Keratinocyte (primary cell): Measurements from ENCODE around the gene NLRP6. TPM values are rescaled to one million over a fixed set of nuclear protein-coding genes. Genes with fewer than 3 reads are reported as not detected.

Experiments used
- DNase-seq: peaks from one replicate; pipeline ENCODE4 v3.0.0-alpha.2; 2011; ENCODE audit warnings: low read depth, missing footprints, low spot score
- FAIRE-seq: peaks from 2 replicates; lab custom pipeline; 2011; peaks lifted over from hg19 to GRCh38; lab: Jason Lieb, UNC
- H2AFZ ChIP-seq: 2 replicates; pipeline ENCODE4 v1.6.0; 2012; ENCODE audit warnings: low read length, control low read depth, inconsistent platforms; ENCODE audit not compliant: control insufficient read depth
- H3K27ac ChIP-seq: 2 replicates; pipeline ENCODE4 v1.5.1; 2011; ENCODE audit warnings: low read length; ENCODE audit not compliant: control insufficient read depth, insufficient read depth
- H3K27me3 ChIP-seq: 3 replicates; pipeline ENCODE4 v1.6.0; 2011; ENCODE audit warnings: low read length; ENCODE audit not compliant: control insufficient read depth, insufficient read depth; ENCODE audit errors: extremely low read depth
- H3K36me3 ChIP-seq, 2 experiments: 2 replicates in 1 of 2; 3 replicates in 1 of 2; pipeline ENCODE4 v1.5.1; 2011; ENCODE audit warnings: low read length in 2 of 2, mild to moderate bottlenecking in 1 of 2; ENCODE audit not compliant: control insufficient read depth in 2 of 2, insufficient read depth in 2 of 2; ENCODE audit errors: extremely low read depth in 1 of 2
- H3K4me1 ChIP-seq: 3 replicates; pipeline ENCODE4 v1.5.1; 2011; ENCODE audit warnings: low read length; ENCODE audit not compliant: control insufficient read depth, insufficient read depth; ENCODE audit errors: extremely low read depth
- H3K4me2 ChIP-seq: 3 replicates; pipeline ENCODE4 v1.6.0; 2011; ENCODE audit warnings: low read depth, low read length; ENCODE audit not compliant: control insufficient read depth, insufficient read depth; ENCODE audit errors: extremely low read depth
- H3K4me3 ChIP-seq, 3 experiments: fragments of 200-600 bp in 1 of 3; sonication (generic) in 1 of 3; 2 replicates in 2 of 3; 3 replicates in 1 of 3; pipeline ENCODE4 v1.5.1; 2011 to 2016; ENCODE audit warnings: low read length in 3 of 3, mild to moderate bottlenecking in 3 of 3, control low read depth in 2 of 3, inconsistent platforms in 1 of 3, low read depth in 1 of 3, mixed read lengths in 1 of 3, mixed run types in 1 of 3, moderate library complexity in 1 of 3; ENCODE audit not compliant: control insufficient read depth in 2 of 3, insufficient read depth in 2 of 3; ENCODE audit errors: extremely low read depth in 1 of 3
- H3K79me2 ChIP-seq: 2 replicates; pipeline ENCODE4 v1.6.0; 2012; ENCODE audit warnings: low read length; ENCODE audit not compliant: control insufficient read depth, insufficient read depth
- H3K9ac ChIP-seq: 3 replicates; pipeline ENCODE4 v1.6.0; 2011; ENCODE audit warnings: low read length; ENCODE audit not compliant: control insufficient read depth, insufficient read depth; ENCODE audit errors: extremely low read depth
- H3K9me1 ChIP-seq: 3 replicates; pipeline ENCODE4 v1.6.0; 2011; ENCODE audit warnings: low read length; ENCODE audit not compliant: control insufficient read depth, insufficient read depth; ENCODE audit errors: extremely low read depth
- H3K9me3 ChIP-seq: 2 replicates; pipeline ENCODE4 v1.5.1; 2012; ENCODE audit warnings: low read depth, low read length; ENCODE audit not compliant: control insufficient read depth
- H4K20me1 ChIP-seq: 3 replicates; pipeline ENCODE4 v1.6.0; 2011; ENCODE audit warnings: low read length; ENCODE audit not compliant: control insufficient read depth, insufficient read depth; ENCODE audit errors: extremely low read depth
- CTCF ChIP-seq, 3 experiments: IDR thresholded peaks in 1 of 3; conservative IDR thresholded peaks in 1 of 3; optimal IDR thresholded peaks in 1 of 3; 2 replicates in 2 of 3; 3 replicates in 1 of 3; pipeline versions ENCODE3 to v1.5.1; 2011; ENCODE audit warnings: low read length in 3 of 3, mild to moderate bottlenecking in 3 of 3, moderate library complexity in 2 of 3, control low read depth in 1 of 3, inconsistent platforms in 1 of 3; ENCODE audit not compliant: insufficient read depth in 2 of 3; ENCODE audit errors: extremely low read depth in 1 of 3
- EZH2 ChIP-seq: IDR thresholded peaks from one replicate; pipeline ENCODE4 v1.6.1; 2012; ENCODE audit warnings: inconsistent platforms, mild to moderate bottlenecking, low read length, moderate library complexity
- dilution Hi-C: fragments of 300-500 bp; cut with MboI; formaldehyde crosslinking; loops from one replicate; pipeline ENCODE4 v1.7.0; 2020; ENCODE audit warnings: low sequenced_read_pairs; ENCODE audit not compliant: extremely low pct_ligation_motif_present
- polyA plus RNA-seq, 5 experiments: library from polyadenylated mRNA; depleted of rRNA in 3 of 5; stranded (reverse) in 3 of 5; stranded (forward) in 1 of 5; unstranded in 1 of 5; fragments of >200 nt; gene quantifications; 1 replicate in 1 of 5; 2 replicates in 3 of 5; 3 replicates in 1 of 5; pipeline versions ENCODE4 v1.2.1 to v1.2.3, GENCODE V29; 2011 to 2012; ENCODE audit warnings: missing spikeins in 2 of 5, low read depth in 1 of 5, low replicate concordance in 1 of 5

NLRP6 gene
- polyA plus RNA-seq, 1 donor (not counting 4 experiments of a cell fraction or from before 2014, with no cell fraction given), result not detected

DNA sequence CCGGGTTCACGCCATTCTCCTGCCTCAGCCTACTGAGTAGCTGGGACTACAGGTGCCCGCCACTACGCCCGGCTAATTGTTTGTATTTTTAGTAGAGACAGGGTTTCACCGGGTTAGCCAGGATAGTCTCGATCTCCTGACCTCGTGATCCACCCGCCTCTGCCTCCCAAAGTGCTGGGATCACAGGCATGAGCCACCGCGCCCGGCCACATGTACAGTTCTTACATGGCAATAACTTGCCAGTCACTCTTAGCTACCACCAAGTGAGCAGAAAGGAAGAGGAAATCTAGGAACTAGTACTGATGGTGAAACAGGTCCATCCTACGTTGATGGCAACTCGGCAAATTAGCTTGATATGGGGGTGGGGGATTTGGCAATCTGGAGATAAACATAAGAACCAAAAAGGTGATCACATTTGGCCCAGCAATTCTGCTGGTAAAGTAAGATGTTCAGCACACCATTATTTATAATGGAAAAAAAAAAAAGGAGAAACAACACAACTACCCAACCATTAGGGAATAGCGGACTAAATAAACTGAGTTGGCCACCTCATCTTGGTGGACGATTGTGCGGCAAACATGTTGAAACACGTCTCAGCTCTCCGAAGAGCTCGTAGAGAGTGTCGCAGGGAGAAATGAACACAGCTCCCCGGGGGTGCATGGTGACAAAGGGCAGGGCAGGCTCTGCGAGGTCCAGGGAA, 5.3 kb downstream of the NLRP6 start:
- no peaks in the 10 kb centered on the region for H3K36me3 ChIP-seq
- no peak overlapping the region for H3K4me3 ChIP-seq
- DNase-seq (no peak), FAIRE-seq (no peak)
- TF ChIP-seq CTCF (optimal IDR thresholded peaks at IDR 0.05 in 1 of 3, IDR thresholded peaks at IDR 0.05 in 1 of 3, conservative IDR thresholded peaks at IDR 0.05 in 1 of 3; ENCODE audit: extremely low read depth in 1 of 3, insufficient read depth in 2 of 3, low read length in 3 of 3) (no peak), EZH2 (no peak)
- no peaks in the 10 kb centered on the region for H4K20me1 ChIP-seq
- H3K9ac ChIP-seq, result no peak overlapping the region
- peaks cover 7% of the 10 kb centered on the region for H3K4me1 ChIP-seq
- H3K27me3 ChIP-seq, result peaks cover 75% of the 10 kb centered on the region
- H2AFZ ChIP-seq, result no peak overlapping the region
- dilution Hi-C loops, result no loop called here
- no peaks in the 10 kb centered on the region for H3K9me3 ChIP-seq
- no peak overlapping the region for H3K4me2 ChIP-seq
- no peaks in the 10 kb centered on the region for H3K9me1 ChIP-seq
- no peaks in the 10 kb centered on the region for H3K79me2 ChIP-seq
- H3K27ac ChIP-seq, result no peak overlapping the region

DNA sequence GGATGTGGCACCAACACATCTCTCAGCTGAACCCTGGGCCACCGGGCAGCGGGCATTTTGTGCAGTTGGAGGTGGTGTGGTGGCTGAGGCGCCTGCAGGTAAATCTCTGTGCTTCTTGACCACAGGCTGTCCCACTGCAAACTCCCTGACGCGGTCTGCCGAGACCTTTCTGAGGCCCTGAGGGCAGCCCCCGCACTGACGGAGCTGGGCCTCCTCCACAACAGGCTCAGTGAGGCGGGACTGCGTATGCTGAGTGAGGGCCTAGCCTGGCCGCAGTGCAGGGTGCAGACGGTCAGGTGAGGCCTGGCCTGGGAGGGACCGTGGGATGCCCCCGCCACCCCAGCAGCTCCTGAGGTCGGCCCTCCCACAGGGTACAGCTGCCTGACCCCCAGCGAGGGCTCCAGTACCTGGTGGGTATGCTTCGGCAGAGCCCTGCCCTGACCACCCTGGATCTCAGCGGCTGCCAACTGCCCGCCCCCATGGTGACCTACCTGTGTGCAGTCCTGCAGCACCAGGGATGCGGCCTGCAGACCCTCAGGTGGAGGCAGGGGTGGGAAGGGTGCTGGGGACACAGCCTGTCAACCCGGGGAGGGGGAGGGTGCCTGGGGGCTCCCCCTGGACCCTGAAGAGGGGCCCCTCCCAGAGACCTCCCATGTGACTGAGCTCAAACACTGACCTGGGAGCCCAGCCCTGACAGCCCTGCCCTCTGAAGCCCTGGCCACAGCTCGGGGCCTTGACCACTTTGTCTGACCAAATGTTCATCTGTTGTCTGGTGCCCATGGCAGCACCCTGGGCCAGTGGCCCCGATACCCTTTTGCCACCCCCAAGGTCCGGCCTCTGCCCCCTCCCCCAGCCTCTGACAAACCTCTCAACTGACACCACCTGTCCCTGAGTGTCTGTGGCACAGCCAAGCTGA, 6.2 kb downstream of the NLRP6 start:
- peaks cover 68% of the 10 kb centered on the region for H3K27me3 ChIP-seq
- no peaks in the 10 kb centered on the region for H3K79me2 ChIP-seq
- dilution Hi-C loops, result no loop called here
- TF ChIP-seq EZH2, result no peak
- FAIRE-seq (no peak), DNase-seq (no peak)
- H3K9me1 ChIP-seq, result no peaks in the 10 kb centered on the region
- no peak overlapping the region for H3K4me2 ChIP-seq
- peaks cover 7% of the 10 kb centered on the region for H3K4me1 ChIP-seq
- H3K4me3 ChIP-seq, result no peak overlapping the region
- no peaks in the 10 kb centered on the region for H3K36me3 ChIP-seq
- H3K27ac ChIP-seq, result no peak overlapping the region
- no peak overlapping the region for H3K9ac ChIP-seq
- no peaks in the 10 kb centered on the region for H4K20me1 ChIP-seq
- H2AFZ ChIP-seq, result no peak overlapping the region
- no peaks in the 10 kb centered on the region for H3K9me3 ChIP-seq
